ENCODE measurements around the gene FAM25G.
"Not testable (repeated sequence)": the region's sequence is repeated elsewhere in the genome, so short reads cannot be mapped to it uniquely, and the experiment has no call there.

GRCh38 chr10:47461261-47461687, 30.2 kb downstream of the FAM25G start:
- not testable (repeated sequence) for TF ChIP-seq MXI1 (IDR thresholded peaks at IDR 0.05; ENCODE audit: borderline replicate concordance, low read depth, low read length); RCOR1 (IDR thresholded peaks at IDR 0.05; ENCODE audit: insufficient replicate concordance, low read length); RFX5 (IDR thresholded peaks at IDR 0.05; ENCODE audit: low read depth, low read length)
- TF ChIP-seq POLR2A (IDR thresholded peaks at IDR 0.05; ENCODE audit: low read depth, low read length), result 0 out of 2 replicates have a peak, but pooled peaks have one; percentile 25

Data from IMR-90 (cell line).